GM12878 (cell line): Measurements from ENCODE around the gene SLX4IP. TPM values are rescaled to one million over a fixed set of nuclear protein-coding genes. Genes with fewer than 3 reads are reported as not detected.

ENCODE experiments used
- ATAC-seq: fragments of 200-7000 bp; cut with Tn5 transposase; 3 replicates; pipeline ENCODE4 v1.9.1; 2020; ENCODE audit warnings: mild to moderate bottlenecking, moderate library complexity
- BruUV-seq: library from RNA; stranded (reverse); fragments of 400-500 nt; replicated peaks from 2 replicates; lab custom pipeline; 2021; lab: Mats Ljungman, UMichigan
- CTCF ChIA-PET: fragments of 300-600 bp; sonication (Branson Sonifier 250); formaldehyde crosslinking; extraction: SDS; loops from one replicate; lab custom pipeline; 2021; ENCODE audit warnings: inconsistent platforms; lab: Yijun Ruan, JAX
- POLR2A ChIA-PET: fragments of 350-600 bp; formaldehyde crosslinking; extraction: SDS; loops from one replicate; lab custom pipeline; 2021; ENCODE audit warnings: inconsistent platforms; lab: Charles Lee
- RAD21 ChIA-PET: fragments of 300-600 bp; sonication (Branson Sonifier 250); formaldehyde crosslinking; loops from one replicate; lab custom pipeline; 2023; ENCODE audit warnings: antibody characterized with exemption; ENCODE audit not compliant: unreplicated experiment; lab: Charles Lee
- SMC1A ChIA-PET: fragments of 300-600 bp; sonication (Branson Sonifier 250); formaldehyde crosslinking; loops from one replicate; lab custom pipeline; 2023; ENCODE audit not compliant: unreplicated experiment, uncharacterized antibody; lab: Charles Lee
- DNase-seq: peaks from one replicate; pipeline ENCODE4 v3.0.0-alpha.2; 2011; ENCODE audit warnings: low read depth, low spot score
- FAIRE-seq: peaks from 3 replicates; lab custom pipeline; 2011; peaks lifted over from hg19 to GRCh38; lab: Jason Lieb, UNC
- H2AFZ ChIP-seq: 2 replicates; pipeline ENCODE4 v1.6.0; 2011; ENCODE audit warnings: low read depth, low read length, control low read depth; ENCODE audit not compliant: control insufficient read depth
- H3K27ac ChIP-seq: 2 replicates; pipeline ENCODE4 v1.5.1; 2011; ENCODE audit warnings: control low read depth; ENCODE audit not compliant: control insufficient read depth, insufficient read depth
- H3K27me3 ChIP-seq, 2 experiments: replicated peaks in 1 of 2; 2 replicates each; pipeline versions ENCODE4 v1.6.0 to v1.6.1; 2011; ENCODE audit warnings: low read length in 1 of 2; ENCODE audit not compliant: control insufficient read depth in 2 of 2, insufficient read depth in 2 of 2
- H3K36me3 ChIP-seq, 2 experiments: 2 replicates each; pipeline ENCODE4 v1.5.1; 2011; ENCODE audit warnings: low read length in 1 of 2; ENCODE audit not compliant: control insufficient read depth in 2 of 2, insufficient read depth in 2 of 2
- H3K4me1 ChIP-seq: 2 replicates; pipeline ENCODE4 v1.6.1; 2011; ENCODE audit warnings: mild to moderate bottlenecking, low read length, moderate library complexity, mixed read lengths; ENCODE audit not compliant: control insufficient read depth, insufficient read depth
- H3K4me2 ChIP-seq: 2 replicates; pipeline ENCODE4 v1.6.0; 2011; ENCODE audit warnings: control low read depth; ENCODE audit not compliant: control insufficient read depth, insufficient read depth
- H3K4me3 ChIP-seq: fragments of 200-600 bp; sonication (generic); 2 replicates; pipeline ENCODE4 v1.5.1; 2016
- H3K79me2 ChIP-seq: 2 replicates; pipeline ENCODE4 v1.6.0; 2011; ENCODE audit warnings: low read length; ENCODE audit not compliant: control insufficient read depth, insufficient read depth
- H3K9ac ChIP-seq: 2 replicates; pipeline ENCODE4 v1.8.0; 2011; ENCODE audit warnings: low read length, control low read depth, mixed read lengths; ENCODE audit not compliant: control insufficient read depth, insufficient read depth
- H3K9me3 ChIP-seq: replicated peaks from 3 replicates; pipeline ENCODE4 v1.5.1; 2011; ENCODE audit warnings: mild to moderate bottlenecking, low read length; ENCODE audit not compliant: control insufficient read depth, insufficient read depth
- H4K20me1 ChIP-seq: 2 replicates; pipeline ENCODE4 v1.6.0; 2011; ENCODE audit not compliant: control insufficient read depth, insufficient read depth
- ASH2L ChIP-seq: fragments of 300-600, 200-600 bp; sonication (generic); IDR thresholded peaks from 2 replicates; pipeline ENCODE4 v1.6.1; 2017; ENCODE audit warnings: low read depth, mild to moderate bottlenecking, borderline replicate concordance
- BHLHE40 ChIP-seq, 2 experiments: fragments of 450-650 bp in 1 of 2; IDR thresholded peaks; 2 replicates each; pipeline ENCODE4 v1.6.1; 2011 to 2017; ENCODE audit warnings: low read depth in 2 of 2, borderline replicate concordance in 1 of 2, improper control_type of control experiment in 1 of 2, low read length in 1 of 2, mild to moderate bottlenecking in 1 of 2
- CEBPB ChIP-seq, 2 experiments: fragments of 150-350 bp in 1 of 2; IDR thresholded peaks; 2 replicates each; pipeline ENCODE4 v1.6.1; 2012 to 2014; ENCODE audit warnings: low read depth in 2 of 2, low read length in 2 of 2, borderline replicate concordance in 1 of 2, inconsistent platforms in 1 of 2
- EP300 ChIP-seq, 2 experiments: fragments of 150-350 bp in 1 of 2; IDR thresholded peaks; 2 replicates each; pipeline ENCODE4 v1.6.1; 2011 to 2012; ENCODE audit warnings: low read depth in 2 of 2, low read length in 2 of 2, borderline replicate concordance in 1 of 2, improper control_type of control experiment in 1 of 2, inconsistent platforms in 1 of 2; ENCODE audit not compliant: control insufficient read depth in 1 of 2
- JUNB ChIP-seq: IDR thresholded peaks from 2 replicates; pipeline ENCODE4 v1.6.1; 2016; ENCODE audit warnings: antibody characterized with exemption, mild to moderate bottlenecking
- NFYB ChIP-seq: IDR thresholded peaks from 2 replicates; pipeline ENCODE4 v1.6.1; 2011; ENCODE audit warnings: low read depth, mild to moderate bottlenecking, low read length, improper control_type of control experiment, moderate library complexity; ENCODE audit not compliant: insufficient read depth
- SKIL ChIP-seq: fragments of 450-650 bp; IDR thresholded peaks from 2 replicates; pipeline ENCODE4 v1.6.1; 2017; ENCODE audit warnings: mild to moderate bottlenecking, low read depth, inconsistent platforms; ENCODE audit not compliant: poor library complexity, severe bottlenecking
- SUZ12 ChIP-seq: fragments of 200-600 bp; sonication (generic); IDR thresholded peaks from one replicate; pipeline ENCODE4 v1.6.1; 2018; ENCODE audit warnings: antibody characterized with exemption, mild to moderate bottlenecking; ENCODE audit not compliant: unreplicated experiment
- TARDBP ChIP-seq: IDR thresholded peaks from 2 replicates; pipeline ENCODE4 v1.6.1; 2016; ENCODE audit warnings: borderline replicate concordance
- YY1 ChIP-seq: IDR thresholded peaks from 2 replicates; pipeline ENCODE4 v1.6.1; 2011; ENCODE audit warnings: low read depth, mild to moderate bottlenecking, low read length
- WGBS: methylation state at CpG from one replicate; pipeline ENCODE4 v1.1.6; 2016; ENCODE audit warnings: low lambda C conversion rate; ENCODE audit not compliant: insufficient replicate concordance, insufficient coverage; ENCODE audit errors: missing lambda C conversion rate; 5-methylcytosine and 5-hydroxymethylcytosine counted together
- in situ Hi-C: fragments of 300-500 bp; cut with MboI; formaldehyde crosslinking; loops from 9 replicates; pipeline ENCODE4 v1.14.3; 2018; ENCODE audit warnings: mixed read lengths
- intact Hi-C: fragments of 100-400 bp; cut with micrococcal nuclease; formaldehyde crosslinking; loops from one replicate; pipeline ENCODE4 v1.14.2; 2022; ENCODE audit not compliant: unreplicated experiment
- polyA plus RNA-seq, 11 experiments: library from polyadenylated mRNA; depleted of rRNA in 4 of 11; unstranded in 6 of 11; stranded (reverse) in 5 of 11; fragments of >200 nt; fragmentation: Nextera tagmentation in 4 of 11; fragmentation: Illumina TruSeq in 1 of 11; extraction: Ambion mirVana in 4 of 11; extraction: Trizol in 1 of 11; gene quantifications; 1 replicate in 1 of 11; 2 replicates in 10 of 11; pipeline versions ENCODE4 v1.2.1 to v1.2.3, GENCODE V29; 2011 to 2016; ENCODE audit warnings: inconsistent platforms in 2 of 11, missing spikeins in 2 of 11, low read depth in 1 of 11
- total RNA-seq, 4 experiments: library from RNA; depleted of rRNA in 3 of 4; stranded (reverse); fragments of >200 nt in 3 of 4; fragmentation: Illumina TruSeq in 1 of 4; extraction: Trizol in 1 of 4; gene quantifications; 2 replicates each; pipeline versions ENCODE4 v1.2.1 to v1.2.3, GENCODE V29; 2013 to 2021
- TF ChIP-seq, protein P1 (sequence below), 3 experiments: IDR thresholded peaks in 2 of 3; conservative IDR thresholded peaks in 1 of 3; 2 replicates each; pipeline ENCODE4 v1.5.1; 2011; ENCODE audit warnings: low read depth in 3 of 3, low read length in 3 of 3, mild to moderate bottlenecking in 3 of 3, control low read depth in 2 of 3, moderate library complexity in 2 of 3, inconsistent platforms in 1 of 3, mixed read lengths in 1 of 3; ENCODE audit not compliant: control insufficient read depth in 2 of 3, insufficient read depth in 1 of 3; ENCODE audit errors: extremely low read depth in 1 of 3

SLX4IP gene
- total and polyA plus RNA-seq, 10 of the 15 experiments (the other 5 are each of a cell fraction or from before 2014, with no cell fraction given): 2.2 to 11.0 (median 6.3) TPM

DNA sequence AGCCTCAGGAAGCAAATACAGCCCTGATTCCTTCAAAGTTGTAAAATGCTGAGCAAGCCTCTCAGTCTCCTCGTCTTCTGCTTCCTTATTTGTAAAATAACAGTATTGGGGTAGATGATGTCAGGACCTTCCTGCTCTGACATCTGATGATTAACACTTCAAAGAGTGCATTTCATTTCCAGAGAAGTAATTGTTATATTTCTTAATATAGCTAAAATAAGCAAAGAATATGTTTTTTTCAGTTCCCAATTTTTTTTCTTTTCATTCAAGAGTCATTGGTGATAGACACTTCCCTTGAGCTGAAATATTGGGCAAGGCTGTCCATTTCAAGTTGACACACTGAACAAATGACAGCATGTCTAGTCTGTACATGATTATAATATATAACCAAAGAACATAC lies 53.4 kb downstream of the SLX4IP start:
- DNase-seq (no peak), ATAC-seq (peak; percentile 39), FAIRE-seq (no peak)
- TF ChIP-seq BHLHE40 (IDR thresholded peaks at IDR 0.05; ENCODE audit: borderline replicate concordance in 1 of 2, low read depth in 2 of 2, low read length in 1 of 2): no peak
- no peak for TF ChIP-seq YY1
- TF ChIP-seq JUNB: 0 out of 2 replicates have a peak, but pooled peaks have one; percentile 19
- H3K36me3 ChIP-seq: no peaks in the 10 kb centered on the region
- ChIA-PET SMC1A (interaction anchor here (0.8 to 3.8 kb wide), 4 partner anchors 10 to 35 kb away, joined by 3 to 12 read pairs (median 4); no protein-coding TSS in a partner anchor), RAD21 (interaction anchor here (0.6 to 1.5 kb wide), 4 partner anchors 11 to 75 kb away, joined by 3 to 4 read pairs (median 4); no protein-coding TSS in a partner anchor), POLR2A (no interaction called here), CTCF (interaction anchor here (0.7 to 1.6 kb wide), 7 partner anchors 10 to 199 kb away, joined by 3 to 8 read pairs (median 3); no protein-coding TSS in a partner anchor)
- H3K9me3 ChIP-seq: no peaks in the 10 kb centered on the region
- WGBS: 100% methylated on average over 1 of the region's 1 CpG
- H2AFZ ChIP-seq: no peak overlapping the region
- H3K9ac ChIP-seq: no peak overlapping the region
- in situ Hi-C loops: no loop called here
- no peak overlapping the region for H3K4me2 ChIP-seq
- no peaks in the 10 kb centered on the region for H3K79me2 ChIP-seq
- H3K27me3 ChIP-seq: no peaks in the 10 kb centered on the region
- H3K4me1 ChIP-seq: no peaks in the 10 kb centered on the region
- H3K4me3 ChIP-seq: no peak overlapping the region
- intact Hi-C loops: no loop called here
- BruUV-seq: no TSS peak
- H3K27ac ChIP-seq: no peak overlapping the region
- H4K20me1 ChIP-seq: no peaks in the 10 kb centered on the region

GRCh38 chr20:10489853-10490252 lies 54.7 kb downstream of the SLX4IP start:
- WGBS: 45% methylated on average over 1 of the region's 1 CpG
- intact Hi-C loops (no loop called here), in situ Hi-C loops (no loop called here)
- FAIRE-seq (no peak), ATAC-seq (no peak), DNase-seq (no peak)
- ChIA-PET RAD21 (interaction anchor here (0.7 to 2.1 kb wide), 5 partner anchors 12 to 31 kb away, joined by 3 to 7 read pairs (median 4); no protein-coding TSS in a partner anchor), SMC1A (interaction anchor here (1.0 to 3.8 kb wide), 5 partner anchors 9 to 37 kb away, joined by 3 to 12 read pairs (median 4); no protein-coding TSS in a partner anchor), CTCF (interaction anchor here (1.6 to 1.7 kb wide), 3 partner anchors 11 to 62 kb away, joined by 4 to 8 read pairs (median 5); no protein-coding TSS in a partner anchor), POLR2A (interaction anchor here (1.1 kb wide), 1 partner anchor 12 kb away, joined by 4 read pairs; no protein-coding TSS in a partner anchor)
- Histone ChIP-seq H3K36me3 (no peaks in the 10 kb centered on the region), H3K27me3 (no peaks in the 10 kb centered on the region), H2AFZ (no peak overlapping the region), H3K27ac (no peak overlapping the region), H3K4me2 (no peak overlapping the region), H3K79me2 (no peaks in the 10 kb centered on the region), H4K20me1 (no peaks in the 10 kb centered on the region), H3K4me3 (no peak overlapping the region), H3K9ac (no peak overlapping the region), H3K4me1 (no peaks in the 10 kb centered on the region), H3K9me3 (no peaks in the 10 kb centered on the region)
- BruUV-seq: no TSS peak
- TF ChIP-seq NFYB (no peak), TARDBP (no peak), SUZ12 (no peak), CEBPB (IDR thresholded peaks at IDR 0.05; ENCODE audit: borderline replicate concordance in 1 of 2, low read depth in 2 of 2, low read length in 2 of 2) (no peak), SKIL (no peak), ASH2L (no peak), EP300 (IDR thresholded peaks at IDR 0.05; ENCODE audit: borderline replicate concordance in 1 of 2, control insufficient read depth in 1 of 2, low read depth in 2 of 2, low read length in 2 of 2) (no peak)
- TF ChIP-seq, protein P1, sequence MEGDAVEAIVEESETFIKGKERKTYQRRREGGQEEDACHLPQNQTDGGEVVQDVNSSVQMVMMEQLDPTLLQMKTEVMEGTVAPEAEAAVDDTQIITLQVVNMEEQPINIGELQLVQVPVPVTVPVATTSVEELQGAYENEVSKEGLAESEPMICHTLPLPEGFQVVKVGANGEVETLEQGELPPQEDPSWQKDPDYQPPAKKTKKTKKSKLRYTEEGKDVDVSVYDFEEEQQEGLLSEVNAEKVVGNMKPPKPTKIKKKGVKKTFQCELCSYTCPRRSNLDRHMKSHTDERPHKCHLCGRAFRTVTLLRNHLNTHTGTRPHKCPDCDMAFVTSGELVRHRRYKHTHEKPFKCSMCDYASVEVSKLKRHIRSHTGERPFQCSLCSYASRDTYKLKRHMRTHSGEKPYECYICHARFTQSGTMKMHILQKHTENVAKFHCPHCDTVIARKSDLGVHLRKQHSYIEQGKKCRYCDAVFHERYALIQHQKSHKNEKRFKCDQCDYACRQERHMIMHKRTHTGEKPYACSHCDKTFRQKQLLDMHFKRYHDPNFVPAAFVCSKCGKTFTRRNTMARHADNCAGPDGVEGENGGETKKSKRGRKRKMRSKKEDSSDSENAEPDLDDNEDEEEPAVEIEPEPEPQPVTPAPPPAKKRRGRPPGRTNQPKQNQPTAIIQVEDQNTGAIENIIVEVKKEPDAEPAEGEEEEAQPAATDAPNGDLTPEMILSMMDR (IDR thresholded peaks at IDR 0.05 in 2 of 3, conservative IDR thresholded peaks at IDR 0.05 in 1 of 3; ENCODE audit: control insufficient read depth in 2 of 3, extremely low read depth in 1 of 3, insufficient read depth in 1 of 3, low read depth in 3 of 3, low read length in 3 of 3): no peak
